Trophoblast cell (in vitro differentiated cells and primary cell): ENCODE results near the gene PCCB.
A peak's percentile ranks its signal among the peaks of the same experiment; 100 is the strongest.
"Not testable (repeated sequence)": the region's sequence is repeated elsewhere in the genome, so short reads cannot be mapped to it uniquely, and the experiment has no call there.

Source experiments
- DNase-seq, 2 donors: peaks; one replicate each; pipeline ENCODE4 v3.0.0-alpha.2; 2016
- H2AFZ ChIP-seq: 2 replicates; pipeline ENCODE4 v1.6.1; 2013; ENCODE audit warnings: low read length, moderate library complexity, mild to moderate bottlenecking; ENCODE audit not compliant: insufficient read depth, poor library complexity
- H2AK5ac ChIP-seq: 2 replicates; pipeline ENCODE4 v1.6.1; 2013; ENCODE audit warnings: mild to moderate bottlenecking, low read length
- H2BK120ac ChIP-seq: 2 replicates; pipeline ENCODE4 v1.6.1; 2013; ENCODE audit warnings: low read length, mild to moderate bottlenecking, moderate library complexity; ENCODE audit not compliant: insufficient read depth, poor library complexity
- H2BK12ac ChIP-seq: 2 replicates; pipeline ENCODE4 v1.6.1; 2013; ENCODE audit warnings: mild to moderate bottlenecking, low read length, moderate library complexity
- H2BK5ac ChIP-seq: 2 replicates; pipeline ENCODE4 v1.6.1; 2013; ENCODE audit warnings: low read length, low read depth, moderate library complexity, mild to moderate bottlenecking; ENCODE audit not compliant: poor library complexity
- H3K14ac ChIP-seq: 2 replicates; pipeline ENCODE4 v1.6.1; 2013; ENCODE audit warnings: mild to moderate bottlenecking, low read length
- H3K18ac ChIP-seq: 2 replicates; pipeline ENCODE4 v1.6.1; 2013; ENCODE audit warnings: mild to moderate bottlenecking, low read length
- H3K23ac ChIP-seq: 2 replicates; pipeline ENCODE4 v1.6.1; 2013; ENCODE audit warnings: low read length
- H3K27ac ChIP-seq: 2 replicates; pipeline ENCODE4 v1.5.1; 2013; ENCODE audit warnings: low read depth, mild to moderate bottlenecking, inconsistent platforms, low read length, moderate library complexity
- H3K27me3 ChIP-seq: 2 replicates; pipeline ENCODE4 v1.6.1; 2013; ENCODE audit warnings: inconsistent platforms, mild to moderate bottlenecking, low read length, moderate library complexity; ENCODE audit not compliant: insufficient read depth
- H3K36me3 ChIP-seq, 2 experiments: 1 replicate in 1 of 2; 2 replicates in 1 of 2; pipeline ENCODE4 v1.6.1; 2013; ENCODE audit warnings: low read length in 2 of 2, mild to moderate bottlenecking in 2 of 2, moderate library complexity in 1 of 2; ENCODE audit not compliant: insufficient read depth in 2 of 2, control insufficient read depth in 1 of 2
- H3K4ac ChIP-seq: 2 replicates; pipeline ENCODE4 v1.6.1; 2013; ENCODE audit warnings: low read depth, mild to moderate bottlenecking, low read length, moderate library complexity
- H3K4me1 ChIP-seq, 2 experiments: 1 replicate in 1 of 2; 2 replicates in 1 of 2; pipeline ENCODE4 v1.6.1; 2013; ENCODE audit warnings: low read length in 2 of 2, mild to moderate bottlenecking in 2 of 2, moderate library complexity in 1 of 2; ENCODE audit not compliant: insufficient read depth in 2 of 2, control insufficient read depth in 1 of 2
- H3K4me2 ChIP-seq: 2 replicates; pipeline ENCODE4 v1.6.1; 2013; ENCODE audit warnings: inconsistent platforms, mild to moderate bottlenecking, low read length, moderate library complexity
- H3K4me3 ChIP-seq: 2 replicates; pipeline ENCODE4 v1.5.1; 2013; ENCODE audit warnings: mild to moderate bottlenecking, low read depth, low read length, inconsistent platforms
- H3K79me1 ChIP-seq: one replicate; pipeline ENCODE4 v1.6.1; 2013; ENCODE audit warnings: low read length
- H3K79me2 ChIP-seq: 2 replicates; pipeline ENCODE4 v1.6.1; 2013; ENCODE audit warnings: low read length, mild to moderate bottlenecking; ENCODE audit not compliant: control insufficient read depth, insufficient read depth, poor library complexity
- H3K9ac ChIP-seq: 2 replicates; pipeline ENCODE4 v1.6.1; 2013; ENCODE audit warnings: mild to moderate bottlenecking, low read length
- H3K9me3 ChIP-seq: 2 replicates; pipeline ENCODE4 v1.6.1; 2013; ENCODE audit warnings: low read depth, mild to moderate bottlenecking, control low read depth, inconsistent platforms, low read length; ENCODE audit not compliant: insufficient read depth
- H4K12ac ChIP-seq: 2 replicates; pipeline ENCODE4 v1.6.1; 2013; ENCODE audit warnings: low read depth, mild to moderate bottlenecking, low read length, moderate library complexity
- H4K8ac ChIP-seq: 2 replicates; pipeline ENCODE4 v1.6.1; 2013; ENCODE audit warnings: low read depth, mild to moderate bottlenecking, low read length, moderate library complexity
- H4K91ac ChIP-seq: one replicate; pipeline ENCODE4 v1.6.1; 2013; ENCODE audit warnings: low read depth, mild to moderate bottlenecking, low read length, moderate library complexity
- WGBS: extraction: QIAGEN DNeasy Blood & Tissue Kit; methylation state at CpG from one replicate; pipeline ENCODE4 v1.1.7; 2013; ENCODE audit warnings: missing lambda C conversion rate; ENCODE audit not compliant: insufficient read length, insufficient coverage; ENCODE audit errors: extremely low coverage; 5-methylcytosine and 5-hydroxymethylcytosine counted together

PCCB gene

DNA sequence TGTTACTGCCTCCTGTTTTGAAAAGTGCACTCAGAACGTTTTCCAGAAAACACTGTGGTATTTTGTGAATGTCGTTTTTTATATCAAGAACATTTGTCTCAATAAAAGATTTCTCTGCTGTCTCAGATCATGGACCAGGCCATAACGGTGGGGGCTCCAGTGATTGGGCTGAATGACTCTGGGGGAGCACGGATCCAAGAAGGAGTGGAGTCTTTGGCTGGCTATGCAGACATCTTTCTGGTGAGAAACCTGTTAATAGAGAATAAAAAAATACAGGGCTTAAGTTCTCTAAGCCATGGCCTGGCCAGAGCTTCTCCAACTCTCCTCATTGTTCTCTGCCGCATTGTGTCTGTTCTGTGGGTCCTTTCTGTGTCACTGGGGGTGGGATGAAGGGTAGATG is 11.7 kb downstream of the PCCB start:
- DNase-seq, result no peak
- Histone ChIP-seq H2AFZ (no peak overlapping the region), H3K9me3 (no peaks in the 10 kb centered on the region), H4K8ac (no peak overlapping the region), H3K36me3 (peaks cover 6% of the 10 kb centered on the region in 2 experiments), H3K27me3 (no peaks in the 10 kb centered on the region), H3K9ac (no peak overlapping the region), H3K14ac (no peak overlapping the region), H4K12ac (no peak overlapping the region), H3K79me1 (no peaks in the 10 kb centered on the region), H3K4me1 (no peaks in the 10 kb centered on the region), H3K4me2 (no peak overlapping the region), H2BK5ac (no peak overlapping the region), H3K4ac (no peak overlapping the region), H2BK12ac (no peak overlapping the region), H4K91ac (no peak overlapping the region), H3K23ac (no peak overlapping the region), H3K18ac (no peak overlapping the region), H3K79me2 (no peaks in the 10 kb centered on the region), H2AK5ac (no peak overlapping the region), H3K27ac (no peak overlapping the region), H2BK120ac (no peak overlapping the region), H3K4me3 (no peak overlapping the region)
- no CpG with 5 or more reads among the region's 5 CpGs for WGBS

DNA sequence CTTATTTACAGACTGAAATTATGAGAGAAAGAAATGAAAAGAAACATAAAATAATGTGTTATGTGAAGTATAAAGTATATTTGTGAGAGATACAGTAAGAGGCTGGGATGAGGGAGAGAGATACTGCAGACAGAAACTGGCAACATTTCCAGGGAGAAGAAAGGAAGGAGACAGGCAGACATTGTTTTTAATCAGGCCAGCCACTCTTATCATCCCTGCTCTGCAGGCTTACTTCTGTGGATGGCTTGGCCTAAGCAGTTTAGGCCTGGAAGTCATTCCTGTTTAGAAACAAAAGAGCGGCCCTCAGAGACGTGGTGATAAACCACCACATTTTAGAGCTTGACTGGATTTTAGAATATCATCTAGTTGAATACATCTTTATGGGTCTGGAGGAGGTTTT is 12.4 kb downstream of the PCCB start:
- Histone ChIP-seq H4K12ac (no peak overlapping the region), H2AK5ac (no peak overlapping the region), H2BK5ac (no peak overlapping the region), H3K79me1 (no peaks in the 10 kb centered on the region), H3K36me3 (peaks cover 6% of the 10 kb centered on the region in 2 experiments), H3K9me3 (no peaks in the 10 kb centered on the region), H3K4me1 (no peaks in the 10 kb centered on the region), H3K18ac (no peak overlapping the region), H2AFZ (no peak overlapping the region), H3K27ac (no peak overlapping the region), H3K9ac (no peak overlapping the region), H3K14ac (no peak overlapping the region), H2BK120ac (no peak overlapping the region), H2BK12ac (no peak overlapping the region), H3K4me3 (no peak overlapping the region), H3K4me2 (no peak overlapping the region), H3K27me3 (no peaks in the 10 kb centered on the region), H4K8ac (no peak overlapping the region), H3K23ac (no peak overlapping the region), H3K79me2 (no peaks in the 10 kb centered on the region), H3K4ac (no peak overlapping the region), H4K91ac (no peak overlapping the region)
- no peak for DNase-seq
- WGBS, result no CpG with 5 or more reads among the region's 2 CpGs

DNA sequence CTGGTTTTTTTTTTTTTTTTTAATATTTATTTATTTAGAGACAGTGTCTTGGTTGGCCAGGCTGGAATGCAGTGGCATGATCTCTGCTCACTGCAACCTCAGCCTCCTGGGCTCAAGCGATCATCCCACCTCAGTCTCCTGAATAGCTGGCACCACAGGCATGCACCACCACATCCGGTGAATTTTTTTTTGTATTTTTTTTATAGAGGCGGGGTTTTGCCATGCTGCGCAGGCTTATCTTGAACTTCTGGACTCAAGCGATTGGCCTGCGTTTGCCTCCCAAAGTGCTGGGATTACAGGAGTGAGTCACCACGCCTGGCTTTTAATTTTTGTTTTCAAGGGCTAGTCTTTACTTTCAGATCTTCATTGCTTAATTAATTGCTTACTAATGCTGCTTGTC is 13.1 kb downstream of the PCCB start:
- no peak overlapping the region for H3K9ac ChIP-seq
- H3K4me3 ChIP-seq, result no peak overlapping the region
- H4K12ac ChIP-seq, result no peak overlapping the region
- no peak overlapping the region for H3K23ac ChIP-seq
- H2BK120ac ChIP-seq, result no peak overlapping the region
- H3K4me2 ChIP-seq, result no peak overlapping the region
- no peak for DNase-seq
- H3K14ac ChIP-seq, result no peak overlapping the region
- no peak overlapping the region for H3K4ac ChIP-seq
- H3K27ac ChIP-seq, result no peak overlapping the region
- no peaks in the 10 kb centered on the region for H3K4me1 ChIP-seq
- no peak overlapping the region for H2BK12ac ChIP-seq
- no peaks in the 10 kb centered on the region for H3K9me3 ChIP-seq
- H3K18ac ChIP-seq, result no peak overlapping the region
- H3K79me2 ChIP-seq, result no peaks in the 10 kb centered on the region
- no peak overlapping the region for H4K91ac ChIP-seq
- H2AK5ac ChIP-seq, result no peak overlapping the region
- H3K27me3 ChIP-seq, result no peaks in the 10 kb centered on the region
- H3K36me3 ChIP-seq, result peaks cover 6% of the 10 kb centered on the region in 2 experiments
- H3K79me1 ChIP-seq, result no peaks in the 10 kb centered on the region
- WGBS, result no CpG with 5 or more reads among the region's 7 CpGs
- H4K8ac ChIP-seq, result no peak overlapping the region
- H2AFZ ChIP-seq, result no peak overlapping the region
- H2BK5ac ChIP-seq, result no peak overlapping the region

DNA sequence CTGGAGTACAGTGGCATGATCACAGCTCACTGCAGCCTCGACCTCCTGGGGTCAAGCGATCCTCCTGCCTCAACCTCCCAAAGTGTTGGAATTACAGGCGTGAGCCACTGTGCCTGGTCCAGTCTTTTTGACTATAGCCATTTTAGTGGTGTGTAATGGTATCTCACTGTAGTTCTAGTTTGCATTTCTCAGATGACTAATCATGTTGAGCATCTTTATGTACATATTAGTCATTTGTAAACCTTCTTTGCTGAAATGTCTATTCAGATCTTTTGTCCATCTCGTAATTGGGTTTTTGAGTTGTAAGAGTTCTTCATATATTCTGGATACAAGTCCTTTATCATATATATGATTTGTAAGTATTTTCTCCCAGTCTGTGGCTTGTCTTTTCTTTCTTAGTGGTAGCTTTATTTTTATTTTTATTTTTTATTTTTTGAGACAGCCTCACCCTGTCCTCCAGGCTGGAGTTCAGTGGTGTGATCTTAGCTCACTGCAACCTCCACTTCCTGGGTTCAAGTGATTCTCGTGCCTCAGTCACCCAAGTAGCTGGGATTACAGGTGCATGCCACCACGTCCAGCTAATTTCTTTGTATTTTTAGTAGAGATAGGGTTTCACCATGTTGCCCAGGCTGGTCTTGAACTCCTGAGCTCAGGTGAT is 16.5 kb downstream of the PCCB start:
- H4K91ac ChIP-seq, H3K4me2 ChIP-seq: not testable (repeated sequence)
- WGBS, result no CpG with 5 or more reads among the region's 6 CpGs

More for the DNA sequence above, 16.5 kb downstream of the PCCB start:
- not testable (repeated sequence) for H2AFZ ChIP-seq, H3K14ac ChIP-seq, H2AK5ac ChIP-seq, H3K4ac ChIP-seq, H3K36me3 ChIP-seq, H4K12ac ChIP-seq, H2BK120ac ChIP-seq, H3K18ac ChIP-seq, H2BK5ac ChIP-seq, H3K4me1 ChIP-seq, H3K79me1 ChIP-seq, H3K4me3 ChIP-seq, H3K27me3 ChIP-seq, H3K9ac ChIP-seq, H2BK12ac ChIP-seq, H4K8ac ChIP-seq, H3K9me3 ChIP-seq, H3K27ac ChIP-seq, H3K23ac ChIP-seq, H3K79me2 ChIP-seq
- peak in 1 of 2 donors; percentile 43 for DNase-seq
